HL-60 (cell line): ENCODE measurements around the gene NBPF3.

Experiments
- DNase-seq, 2 experiments: peaks; one replicate each; pipeline ENCODE4 v3.0.0-alpha.2; 2010 to 2020; ENCODE audit warnings: low read depth in 1 of 2, low spot score in 1 of 2
- H3K27ac ChIP-seq: fragments of 250-450 bp; sonication (Bioruptor Pico); replicated peaks from 2 replicates; pipeline ENCODE4 v1.5.1; 2020; ENCODE audit warnings: mild to moderate bottlenecking, moderate library complexity
- H3K27me3 ChIP-seq: fragments of 250-450 bp; sonication (Bioruptor Pico); 2 replicates; pipeline ENCODE4 v1.5.1; 2021; ENCODE audit warnings: mild to moderate bottlenecking, moderate library complexity; ENCODE audit not compliant: insufficient read depth, poor library complexity, severe bottlenecking
- H3K4me3 ChIP-seq: replicated peaks from 2 replicates; pipeline ENCODE4 v1.5.1; 2011; ENCODE audit warnings: mild to moderate bottlenecking, control low read depth, low read length; ENCODE audit not compliant: insufficient read depth
- CTCF ChIP-seq: IDR thresholded peaks from one replicate; pipeline ENCODE4 v1.5.1; 2011; ENCODE audit warnings: low read length, control low read depth, inconsistent platforms; ENCODE audit not compliant: insufficient read depth
- GABPA ChIP-seq: IDR thresholded peaks from 2 replicates; pipeline ENCODE4 v1.6.1; 2012; ENCODE audit warnings: low read depth
- POLR2AphosphoS5 ChIP-seq: IDR thresholded peaks from 2 replicates; pipeline ENCODE4 v1.6.1; 2012; ENCODE audit warnings: low read depth
- REST ChIP-seq: IDR thresholded peaks from 2 replicates; pipeline ENCODE4 v1.6.1; 2012; ENCODE audit warnings: low read depth; ENCODE audit not compliant: insufficient replicate concordance
- SPI1 ChIP-seq: IDR thresholded peaks from 2 replicates; pipeline ENCODE4 v1.6.1; 2012; ENCODE audit warnings: low read depth, mild to moderate bottlenecking, borderline replicate concordance

NBPF3 gene

GRCh38 chr1:21491488-21492355 lies 51.8 kb downstream of the NBPF3 start:
- TF ChIP-seq POLR2AphosphoS5: no peak
- TF ChIP-seq SPI1: no peak
- TF ChIP-seq GABPA: no peak
- no peak for TF ChIP-seq REST
- TF ChIP-seq CTCF: no peak
- Histone ChIP-seq H3K27ac (no peak overlapping the region), H3K4me3 (no peak overlapping the region), H3K27me3 (no peaks in the 10 kb centered on the region)
- DNase-seq: no peak

DNA sequence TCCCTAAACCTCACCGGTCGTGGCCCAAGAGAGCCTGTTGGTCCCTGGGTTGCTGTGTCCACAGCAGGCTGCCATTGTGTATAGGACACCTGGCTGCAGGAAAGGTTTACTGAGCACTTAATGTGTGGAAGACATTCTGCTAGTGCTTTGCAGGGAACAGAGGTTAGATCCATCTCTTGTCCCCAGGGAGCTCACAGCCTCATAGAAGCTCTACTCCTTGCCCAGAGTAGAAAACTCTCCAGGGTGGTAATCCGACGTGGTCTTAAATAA lies 52.4 kb downstream of the NBPF3 start:
- DNase-seq: no peak
- Histone ChIP-seq H3K4me3 (no peak overlapping the region), H3K27me3 (no peaks in the 10 kb centered on the region), H3K27ac (no peak overlapping the region)
- TF ChIP-seq POLR2AphosphoS5 (no peak), GABPA (no peak), SPI1 (no peak), REST (no peak), CTCF (no peak)

DNA sequence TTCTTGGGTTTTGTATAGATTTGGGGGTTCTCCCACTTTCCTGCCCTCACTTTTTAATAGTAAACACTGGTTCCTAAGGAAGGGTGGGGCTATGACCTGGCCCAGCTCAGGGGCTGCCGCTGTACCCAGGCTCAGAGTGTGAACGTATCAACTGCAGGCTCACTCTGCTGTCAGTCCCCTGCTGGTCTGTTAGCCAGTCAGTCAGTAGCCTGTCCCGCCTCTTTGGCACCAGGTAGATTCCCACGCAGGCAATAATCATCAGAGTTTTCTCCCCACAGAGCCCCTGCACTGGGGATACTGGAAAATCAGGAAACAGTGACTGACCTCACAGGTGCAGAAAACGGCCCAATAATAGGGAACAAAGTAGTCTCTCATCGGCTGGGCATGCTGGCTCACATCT lies 54.3 kb downstream of the NBPF3 start:
- TF ChIP-seq SPI1 (no peak), CTCF (no peak), POLR2AphosphoS5 (no peak)
- H3K27ac ChIP-seq: no peak overlapping the region
- no peaks in the 10 kb centered on the region for H3K27me3 ChIP-seq
- DNase-seq: no peak
- H3K4me3 ChIP-seq: no peak overlapping the region
